ENCODE measurements around the gene PDK2. TPM values are rescaled to one million over a fixed set of nuclear protein-coding genes. Genes with fewer than 3 reads are reported as not detected.

Gene PDK2
- 10 to 100 TPM; 51.0 to 91.6 (median 72.6) TPM for total RNA-seq
- long read RNA-seq, donor 1, transcript PDK2-203 (11 exons, 3,440 nt) = major isoform, 155 of 179 reads
- long read RNA-seq, donor 1, partial matches to known transcripts = 12 of 179 reads
- long read RNA-seq, donor 1, other reads (novel, unspliced or antisense) = 9 of 179 reads
- long read RNA-seq, donor 2, transcript PDK2-203 (11 exons, 3,440 nt) = major isoform, 16 of 22 reads
- long read RNA-seq, donor 2, partial matches to known transcripts = 4 of 22 reads
- long read RNA-seq, donor 2, other reads (novel, unspliced or antisense) = 2 of 22 reads

DNA sequence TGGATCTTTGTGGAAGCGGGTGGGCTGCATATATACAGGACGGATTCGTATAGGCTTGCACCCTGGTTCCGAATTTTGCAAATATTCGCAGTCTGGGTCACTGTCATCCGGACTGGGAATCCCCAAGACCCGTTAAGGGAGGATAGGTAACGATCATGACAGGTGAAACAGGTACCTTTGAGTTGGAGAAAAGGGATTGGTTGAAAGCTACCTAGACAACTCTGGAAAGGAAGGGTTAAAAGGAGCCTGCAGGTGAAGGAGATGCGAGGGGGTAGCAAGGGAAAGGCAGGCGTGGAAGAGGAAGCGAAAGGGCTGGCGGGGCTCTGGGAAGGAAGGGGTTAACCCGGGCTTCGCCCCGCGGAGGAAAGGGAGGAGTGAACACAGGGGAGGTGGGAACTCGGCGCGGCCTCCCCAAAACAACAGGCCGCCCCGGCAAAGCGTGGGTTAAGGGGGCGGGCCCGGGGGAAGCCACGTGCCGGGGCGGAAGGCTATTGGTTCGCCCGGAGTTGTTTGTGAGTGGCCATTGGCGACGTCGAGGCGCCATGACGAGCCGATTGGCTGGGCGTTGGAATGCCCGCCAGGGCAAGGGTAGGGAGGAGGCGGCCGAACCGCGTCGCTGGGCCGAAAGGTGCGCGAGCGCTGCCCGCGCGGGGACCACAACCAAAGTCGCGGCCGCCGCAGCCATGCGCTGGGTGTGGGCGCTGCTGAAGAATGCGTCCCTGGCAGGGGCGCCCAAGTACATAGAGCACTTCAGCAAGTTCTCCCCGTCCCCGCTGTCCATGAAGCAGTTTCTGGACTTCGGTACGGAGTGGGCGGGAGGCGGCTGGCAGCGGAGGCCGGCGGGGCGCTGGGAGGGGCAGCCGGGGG, at the start of gene PDK2:
PDK2 (plus strand) TSS at position 599 of the 867 bp plus-strand sequence; CDS start at position 684, 85 bp downstream.
- peaks cover 32% of the 10 kb centered on the region for H3K4me1 ChIP-seq (ENCODE audit: low read depth)
- DNase-seq (peak; percentile 95 to 97 (median 97)), ATAC-seq (peak; percentile 94)
- TF ChIP-seq, protein P1, sequence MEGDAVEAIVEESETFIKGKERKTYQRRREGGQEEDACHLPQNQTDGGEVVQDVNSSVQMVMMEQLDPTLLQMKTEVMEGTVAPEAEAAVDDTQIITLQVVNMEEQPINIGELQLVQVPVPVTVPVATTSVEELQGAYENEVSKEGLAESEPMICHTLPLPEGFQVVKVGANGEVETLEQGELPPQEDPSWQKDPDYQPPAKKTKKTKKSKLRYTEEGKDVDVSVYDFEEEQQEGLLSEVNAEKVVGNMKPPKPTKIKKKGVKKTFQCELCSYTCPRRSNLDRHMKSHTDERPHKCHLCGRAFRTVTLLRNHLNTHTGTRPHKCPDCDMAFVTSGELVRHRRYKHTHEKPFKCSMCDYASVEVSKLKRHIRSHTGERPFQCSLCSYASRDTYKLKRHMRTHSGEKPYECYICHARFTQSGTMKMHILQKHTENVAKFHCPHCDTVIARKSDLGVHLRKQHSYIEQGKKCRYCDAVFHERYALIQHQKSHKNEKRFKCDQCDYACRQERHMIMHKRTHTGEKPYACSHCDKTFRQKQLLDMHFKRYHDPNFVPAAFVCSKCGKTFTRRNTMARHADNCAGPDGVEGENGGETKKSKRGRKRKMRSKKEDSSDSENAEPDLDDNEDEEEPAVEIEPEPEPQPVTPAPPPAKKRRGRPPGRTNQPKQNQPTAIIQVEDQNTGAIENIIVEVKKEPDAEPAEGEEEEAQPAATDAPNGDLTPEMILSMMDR (IDR thresholded peaks at IDR 0.05) = no peak
- peak within 1 kb of the TSS; percentile 88 for H3K4me3 ChIP-seq
- H3K9me3 ChIP-seq = no peaks in the 10 kb centered on the region
- peaks cover 3% of the 10 kb centered on the region for H3K36me3 ChIP-seq (ENCODE audit: low read depth)
- intact Hi-C loops (cut with DNase I, micrococcal nuclease) = loop anchor here in 1 of 2 donors (5.0 to 10.0 kb wide), 2 partner anchors 68 to 210 kb away; no protein-coding TSS in a partner anchor

DNA sequence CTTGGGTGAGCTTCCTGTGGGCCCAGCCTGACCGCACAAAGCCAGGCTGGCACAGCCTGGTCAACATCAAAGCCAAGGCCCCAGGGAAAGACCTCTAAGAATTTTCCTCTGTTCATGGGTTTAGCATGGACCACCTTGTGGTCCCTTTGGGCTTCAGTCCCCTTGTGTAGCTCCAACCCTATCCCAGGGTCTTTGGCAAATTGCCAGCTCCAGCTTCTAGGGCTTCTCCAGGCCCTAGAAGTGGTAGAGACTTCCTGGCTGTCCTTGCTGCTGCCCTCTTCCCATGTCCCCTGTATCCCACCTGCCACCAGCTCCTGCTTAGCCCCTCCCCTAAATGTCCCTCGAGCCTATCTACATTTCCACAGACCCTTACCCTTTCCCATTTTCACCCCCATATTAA, 49.0 kb upstream of the PDK2 start:
- no peak overlapping the region for H3K4me3 ChIP-seq
- H3K9me3 ChIP-seq = no peaks in the 10 kb centered on the region
- peaks cover 3% of the 10 kb centered on the region for H3K4me1 ChIP-seq (ENCODE audit: low read depth)
- DNase-seq (peak in 1 of 3 donors; percentile 17), ATAC-seq (no peak)
- H3K36me3 ChIP-seq (ENCODE audit: low read depth) = no peaks in the 10 kb centered on the region
- TF ChIP-seq, protein P1 (IDR thresholded peaks at IDR 0.05) = no peak
- intact Hi-C loops (cut with DNase I, micrococcal nuclease) = no loop called here

DNA sequence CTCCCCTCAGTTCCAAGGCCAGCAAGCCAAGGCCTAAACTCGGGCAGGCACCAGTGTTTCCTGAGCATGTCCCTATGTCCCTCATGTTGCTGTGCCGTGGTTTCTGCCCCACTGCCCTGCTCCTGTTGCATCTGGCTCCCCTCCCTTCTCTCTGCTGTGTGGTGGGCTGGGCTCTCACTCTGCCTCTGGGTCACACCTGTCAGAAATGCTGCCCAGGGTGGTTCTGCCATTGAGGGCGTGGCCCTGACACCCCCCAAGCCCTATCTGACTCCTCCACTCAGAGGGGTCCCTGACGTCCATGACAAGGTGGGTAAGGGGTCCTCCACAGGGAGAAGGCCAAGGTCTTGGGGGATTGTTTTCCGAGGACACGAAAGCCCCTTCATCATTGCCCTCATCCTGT, 48.5 kb upstream of the PDK2 start:
- Histone ChIP-seq H3K36me3 (ENCODE audit: low read depth) (no peaks in the 10 kb centered on the region), H3K4me1 (ENCODE audit: low read depth) (peaks cover 3% of the 10 kb centered on the region), H3K9me3 (no peaks in the 10 kb centered on the region), H3K4me3 (no peak overlapping the region)
- intact Hi-C loops (cut with DNase I, micrococcal nuclease) = no loop called here
- DNase-seq (peak in 1 of 3 donors; percentile 39), ATAC-seq (no peak)
- TF ChIP-seq, protein P1 (IDR thresholded peaks at IDR 0.05) = no peak

DNA sequence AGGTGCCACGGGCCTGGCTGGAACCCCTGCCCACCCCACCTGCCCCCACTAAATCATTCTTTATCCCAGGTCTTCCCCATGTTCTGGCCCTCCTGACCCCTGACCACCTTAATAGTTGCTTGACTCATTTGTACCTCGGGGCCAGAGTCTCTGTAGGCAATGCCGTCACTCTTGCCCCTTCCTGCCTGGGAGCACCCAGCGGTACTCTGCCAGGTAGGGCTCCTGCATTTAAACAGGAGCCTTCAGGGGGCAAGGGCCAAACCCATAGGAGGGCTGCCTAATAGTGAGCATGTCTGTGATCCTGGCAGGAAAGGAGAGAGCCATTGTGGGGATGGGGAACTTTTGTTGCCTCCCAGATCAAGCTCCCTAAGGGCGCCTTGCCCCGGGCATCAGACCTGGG, 48.1 kb upstream of the PDK2 start:
- no peak for DNase-seq
- intact Hi-C loops (cut with DNase I, micrococcal nuclease) = no loop called here
- no peak for ATAC-seq
- Histone ChIP-seq H3K4me3 (no peak overlapping the region), H3K9me3 (no peaks in the 10 kb centered on the region), H3K36me3 (ENCODE audit: low read depth) (no peaks in the 10 kb centered on the region), H3K4me1 (ENCODE audit: low read depth) (peaks cover 3% of the 10 kb centered on the region)
- TF ChIP-seq, protein P1 (IDR thresholded peaks at IDR 0.05) = no peak

DNA sequence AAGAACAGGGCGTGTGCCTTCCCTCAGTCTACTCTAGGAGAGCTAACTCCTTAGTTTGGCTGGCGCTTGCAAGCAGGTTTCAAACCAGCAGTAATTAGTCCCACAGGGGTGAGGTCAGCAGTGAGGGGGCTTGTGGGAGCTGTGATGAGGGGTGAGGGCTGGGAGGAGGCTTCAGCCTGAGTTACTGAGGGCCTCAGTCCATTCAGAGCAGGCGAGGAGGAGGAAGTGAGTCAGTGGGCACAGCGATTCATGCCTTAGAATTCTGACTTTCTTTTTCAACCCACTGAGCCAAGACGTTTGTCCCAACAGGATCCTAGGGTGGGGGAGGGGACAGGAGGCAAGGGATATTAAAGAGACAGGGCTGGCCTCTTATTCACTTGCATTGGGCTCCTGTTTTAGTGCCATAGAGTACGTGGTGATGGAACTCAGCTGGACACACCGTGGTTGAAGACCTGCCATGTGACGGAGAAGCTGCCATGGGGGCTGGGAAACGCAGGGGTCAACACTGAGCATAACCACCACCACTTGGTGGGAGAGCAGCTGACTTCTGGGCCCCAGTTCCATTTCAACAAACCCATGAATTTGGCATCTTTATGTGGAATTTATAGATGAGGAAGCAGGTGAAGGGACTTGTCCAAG, 47.5 kb upstream of the PDK2 start:
- intact Hi-C loops (cut with DNase I, micrococcal nuclease) = no loop called here
- Histone ChIP-seq H3K4me1 (ENCODE audit: low read depth) (peaks cover 3% of the 10 kb centered on the region), H3K4me3 (no peak overlapping the region), H3K9me3 (no peaks in the 10 kb centered on the region), H3K36me3 (ENCODE audit: low read depth) (no peaks in the 10 kb centered on the region)
- ATAC-seq (no peak), DNase-seq (peak in 1 of 3 donors; percentile 25)
- TF ChIP-seq, protein P1 (IDR thresholded peaks at IDR 0.05) = no peak
